ENCODE data around the gene KRTAP29-1. TPM values are rescaled to one million over a fixed set of nuclear protein-coding genes. Genes with fewer than 3 reads are reported as not detected.

KRTAP29-1 gene
- total and polyA plus RNA-seq, 12 donors = not detected

GRCh38 chr17:41345992-41346391 lies 43.3 kb upstream of the KRTAP29-1 start:
- no peak overlapping the region for H3K27ac ChIP-seq
- H3K4me1 ChIP-seq = no peaks in the 10 kb centered on the region
- H3K4me3 ChIP-seq = no peak overlapping the region
- intact Hi-C loops (cut with DNase I) = no loop called here
- no peak for TF ChIP-seq CTCF (IDR thresholded peaks at IDR 0.05)
- DNase-seq (no peak), ATAC-seq (no peak)
- peaks cover 0 to 8% (median 0%) of the 10 kb centered on the region in 7 donors for H3K27me3 ChIP-seq
- peaks cover 0 to 14% (median 0%) of the 10 kb centered on the region in 11 donors for H3K9me3 ChIP-seq
- WGBS, 2 donors = 80 to 86% methylated on average over 3 of the region's 3 CpGs
- H3K36me3 ChIP-seq = no peaks in the 10 kb centered on the region

GRCh38 chr17:41343029-41343428 lies 40.4 kb upstream of the KRTAP29-1 start:
- Histone ChIP-seq H3K4me1 (peaks cover 0 to 20% (median 0%) of the 10 kb centered on the region in 9 donors), H3K27ac (no peak overlapping the region), H3K36me3 (no peaks in the 10 kb centered on the region), H3K4me3 (no peak overlapping the region), H3K9me3 (peaks cover 0 to 14% (median 0%) of the 10 kb centered on the region in 11 donors), H3K27me3 (peaks cover 0 to 10% (median 0%) of the 10 kb centered on the region in 7 donors)
- DNase-seq (no peak), ATAC-seq (no peak)
- TF ChIP-seq CTCF (IDR thresholded peaks at IDR 0.05) = no peak
- 75 to 79% methylated on average over 3 of the region's 3 CpGs for WGBS, 2 donors
- intact Hi-C loops (cut with DNase I) = no loop called here

- intact Hi-C loops (cut with DNase I) = no loop called here
- Histone ChIP-seq H3K27ac (peak overlapping the region in 1 of 10 donors; percentile 67), H3K27me3 (peaks cover 0 to 17% (median 6%) of the 10 kb centered on the region in 7 donors), H3K9me3 (peaks cover 0 to 14% (median 0%) of the 10 kb centered on the region in 11 donors), H3K4me3 (no peak overlapping the region), H3K36me3 (no peaks in the 10 kb centered on the region), H3K4me1 (peaks cover 0 to 20% (median 0%) of the 10 kb centered on the region in 9 donors)
- no peak for ATAC-seq
- TF ChIP-seq CTCF (IDR thresholded peaks at IDR 0.05) = no peak
- 79 to 82% methylated on average over 7 of the region's 7 CpGs for WGBS, 2 donors
- DNase-seq = no peak
Observed at GRCh38 chr17:41340934-41341861, 38.5 kb upstream of the KRTAP29-1 start.

- H3K36me3 ChIP-seq = no peaks in the 10 kb centered on the region
- H3K9me3 ChIP-seq = peaks cover 0 to 14% (median 0%) of the 10 kb centered on the region in 11 donors
- H3K4me1 ChIP-seq = peaks cover 0 to 20% (median 0%) of the 10 kb centered on the region in 9 donors
- H3K27me3 ChIP-seq = peaks cover 0 to 23% (median 6%) of the 10 kb centered on the region in 7 donors
- ATAC-seq (no peak), DNase-seq (no peak)
- H3K27ac ChIP-seq = peak overlapping the region in 1 of 10 donors; percentile 67
- H3K4me3 ChIP-seq = no peak overlapping the region
- 50 to 67% methylated on average over 3 of the region's 3 CpGs for WGBS, 2 donors
- no peak for TF ChIP-seq CTCF (IDR thresholded peaks at IDR 0.05)
- intact Hi-C loops (cut with DNase I) = no loop called here
Observed at GRCh38 chr17:41340494-41340893, 37.8 kb upstream of the KRTAP29-1 start.
